ENCODE measurements around the gene TAPT1.

Gene TAPT1

DNA sequence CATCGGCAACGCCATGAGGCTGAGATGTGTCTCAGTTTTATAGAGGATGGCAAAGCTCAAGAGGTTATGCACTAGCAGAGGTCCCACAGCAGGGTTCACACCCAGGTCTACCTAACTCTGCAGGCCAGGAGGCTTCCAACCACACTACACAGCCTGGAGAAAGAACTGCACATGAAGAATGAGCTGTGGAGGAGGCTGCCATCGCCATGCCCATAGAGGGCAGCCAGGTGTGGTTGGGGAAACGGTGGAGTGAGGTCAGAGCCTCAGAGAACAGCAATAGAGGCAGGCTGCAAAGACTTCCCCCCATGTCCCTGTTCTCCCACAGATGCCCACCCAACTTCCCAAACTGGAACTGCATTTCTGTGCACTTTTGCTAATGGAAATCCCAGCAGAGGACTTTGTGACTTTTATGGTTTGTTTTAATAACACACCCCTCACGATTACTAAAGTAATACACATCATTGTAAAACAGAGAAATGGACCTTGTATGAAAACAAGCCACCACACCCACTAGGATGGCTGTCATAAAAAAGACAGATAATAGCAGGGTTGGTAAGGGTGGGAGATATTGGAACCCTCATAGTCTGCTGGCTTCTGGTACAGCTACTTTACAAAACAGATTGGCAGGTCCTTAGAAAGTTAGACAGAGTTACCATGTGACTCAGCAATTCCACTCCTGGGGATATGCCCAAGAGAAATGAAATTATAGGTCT, 83.5 kb downstream of the TAPT1 start:
- no peak overlapping the region for H3K4me3 ChIP-seq (ENCODE audit: low read depth, low read length)
- TF ChIP-seq CTCF (IDR thresholded peaks at IDR 0.05; ENCODE audit: low read depth, low read length), result no peak

DNA sequence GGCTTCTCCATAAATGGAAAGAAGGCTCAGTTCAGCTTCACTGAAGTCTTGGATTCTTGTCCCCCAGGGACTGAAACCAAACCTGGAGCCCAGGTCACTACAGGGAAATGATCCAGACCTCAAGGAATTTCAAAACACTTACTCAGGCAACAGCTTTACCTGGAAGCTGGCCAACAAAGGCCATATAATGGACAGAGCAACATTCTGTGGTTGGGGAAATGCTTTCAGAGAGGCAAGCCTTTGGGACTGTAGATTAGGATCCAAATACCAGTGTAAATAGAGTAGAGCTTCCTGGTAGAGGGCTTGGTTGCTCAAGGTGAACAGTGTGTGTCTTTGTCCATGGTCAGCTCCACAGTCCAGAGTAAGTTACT, 85.4 kb downstream of the TAPT1 start:
- no peak overlapping the region for H3K4me3 ChIP-seq (ENCODE audit: low read depth, low read length)

GRCh38 chr4:16140231-16140878, 85.9 kb downstream of the TAPT1 start:
- TF ChIP-seq CTCF (IDR thresholded peaks at IDR 0.05; ENCODE audit: low read depth, low read length), result no peak
- H3K4me3 ChIP-seq (ENCODE audit: low read depth, low read length), result no peak overlapping the region

More for the DNA sequence above, 85.4 kb downstream of the TAPT1 start:
- no peak for TF ChIP-seq CTCF (IDR thresholded peaks at IDR 0.05; ENCODE audit: low read depth, low read length)

DNA sequence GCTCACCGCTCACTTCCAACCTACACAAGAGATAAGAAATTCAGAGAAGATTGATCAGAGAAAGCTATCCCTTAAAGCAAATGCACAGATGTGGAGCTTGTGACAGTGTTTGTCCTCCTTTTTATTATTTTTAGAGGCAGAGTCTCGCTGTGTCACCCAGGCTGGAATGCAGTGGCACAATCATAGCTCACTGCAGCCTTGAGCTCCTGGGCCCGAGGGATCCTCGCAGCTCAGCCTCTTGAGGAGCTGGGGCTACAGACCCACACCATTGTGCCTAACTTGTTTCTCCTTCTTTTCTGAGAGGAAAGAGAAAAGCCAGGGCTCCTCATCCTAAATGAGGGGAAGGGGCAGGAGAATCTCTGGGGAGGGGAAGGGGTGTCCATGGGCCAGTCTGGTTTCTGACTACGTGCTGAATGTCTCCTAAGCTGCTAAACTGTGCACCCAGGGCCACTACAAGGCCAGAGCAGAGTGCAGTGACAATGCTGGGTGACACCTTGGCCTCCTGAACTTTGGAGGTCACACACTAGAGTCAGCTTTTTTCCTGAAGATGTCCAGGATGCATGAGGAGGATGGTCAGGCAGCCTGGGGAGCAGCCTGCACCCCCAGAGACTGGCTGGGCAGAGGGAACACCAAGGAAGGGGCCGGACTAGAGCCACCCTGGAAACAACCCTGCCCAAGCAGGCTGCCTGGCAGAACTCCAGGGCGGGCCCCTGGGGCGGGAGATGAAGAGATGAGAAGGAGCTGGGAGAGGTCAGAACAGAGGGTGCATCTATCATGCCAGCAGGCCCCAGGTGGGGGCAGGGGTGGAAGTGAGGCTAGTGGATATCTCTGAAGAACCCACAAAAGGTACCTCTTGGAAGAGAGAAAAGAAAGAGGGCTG, 87.0 kb downstream of the TAPT1 start:
- TF ChIP-seq CTCF (IDR thresholded peaks at IDR 0.05; ENCODE audit: low read depth, low read length), result no peak

GRCh38 chr4:16136827-16137226, 89.4 kb downstream of the TAPT1 start:
- no peak overlapping the region for H3K4me3 ChIP-seq (ENCODE audit: low read depth, low read length)
- TF ChIP-seq CTCF (IDR thresholded peaks at IDR 0.05; ENCODE audit: low read depth, low read length), result no peak

More for the DNA sequence above, 87.0 kb downstream of the TAPT1 start:
- H3K4me3 ChIP-seq (ENCODE audit: low read depth, low read length), result no peak overlapping the region

GRCh38 chr4:16136311-16136710, 90.0 kb downstream of the TAPT1 start:
- no peak overlapping the region for H3K4me3 ChIP-seq (ENCODE audit: low read depth, low read length)
- no peak for TF ChIP-seq CTCF (IDR thresholded peaks at IDR 0.05; ENCODE audit: low read depth, low read length)
